H1 (cell line): ENCODE measurements around the gene PROSER3. TPM values are rescaled to one million over a fixed set of nuclear protein-coding genes. Genes with fewer than 3 reads are reported as not detected.
A peak's percentile ranks its signal among the peaks of the same experiment; 100 is the strongest.

Source experiments
- CTCF ChIA-PET: fragments of 300-600 bp; sonication (Branson Sonifier 250); formaldehyde crosslinking; loops from one replicate; lab custom pipeline; 2021; ENCODE audit not compliant: partially characterized antibody; lab: Charles Lee
- POLR2A ChIA-PET: fragments of 300-600 bp; sonication (Branson Sonifier 250); formaldehyde crosslinking; loops from one replicate; lab custom pipeline; 2021; ENCODE audit warnings: inconsistent platforms; ENCODE audit not compliant: partially characterized antibody; lab: Charles Lee
- DNase-seq, 2 experiments: peaks; one replicate each; pipeline versions ENCODE4 v3.0.0 to v3.0.0-alpha.2; 2010 to 2022; ENCODE audit warnings: low spot score in 2 of 2, low read depth in 1 of 2, mixed read lengths in 1 of 2
- FAIRE-seq: peaks from 2 replicates; lab custom pipeline; 2011; peaks lifted over from hg19 to GRCh38; lab: Jason Lieb, UNC
- H2AFZ ChIP-seq: 2 replicates; pipeline ENCODE4 v1.8.1; 2012; ENCODE audit warnings: low read length, inconsistent platforms
- H2AK5ac ChIP-seq: 2 replicates; pipeline ENCODE4 v1.6.1; 2013; ENCODE audit warnings: low read depth, low read length
- H2BK120ac ChIP-seq: replicated peaks from 2 replicates; pipeline ENCODE3; 2013; ENCODE audit warnings: low read depth, low read length, inconsistent platforms
- H2BK12ac ChIP-seq: 2 replicates; pipeline ENCODE4 v1.6.1; 2013; ENCODE audit warnings: low read depth, low read length
- H2BK15ac ChIP-seq: 2 replicates; pipeline ENCODE4 v1.6.1; 2013; ENCODE audit warnings: low read length
- H2BK20ac ChIP-seq: 2 replicates; pipeline ENCODE4 v1.6.1; 2013; ENCODE audit warnings: low read length
- H2BK5ac ChIP-seq: 2 replicates; pipeline ENCODE4 v1.6.1; 2013; ENCODE audit warnings: low read depth, low read length
- H3K14ac ChIP-seq: 2 replicates; pipeline ENCODE4 v1.6.1; 2013; ENCODE audit warnings: inconsistent platforms; ENCODE audit not compliant: insufficient read length
- H3K18ac ChIP-seq: 2 replicates; pipeline ENCODE4 v1.6.1; 2013; ENCODE audit warnings: low read length; ENCODE audit errors: extremely low read depth
- H3K23ac ChIP-seq: 2 replicates; pipeline ENCODE4 v1.6.1; 2013; ENCODE audit warnings: inconsistent platforms; ENCODE audit not compliant: insufficient read length
- H3K23me2 ChIP-seq: 2 replicates; pipeline ENCODE4 v1.6.1; 2013; ENCODE audit warnings: low read depth, low read length
- H3K27ac ChIP-seq: 2 replicates; pipeline ENCODE4 v1.6.1; 2011; ENCODE audit warnings: low read depth, low read length, inconsistent platforms
- H3K27me3 ChIP-seq, 4 experiments: replicated peaks in 1 of 4; 1 replicate in 1 of 4; 2 replicates in 3 of 4; pipeline versions ENCODE4 v1.6.1 to v1.8.1; 2011 to 2013; ENCODE audit warnings: low read length in 3 of 4, mild to moderate bottlenecking in 3 of 4, inconsistent platforms in 2 of 4, mixed read lengths in 2 of 4, moderate library complexity in 1 of 4; ENCODE audit not compliant: control insufficient read depth in 3 of 4, insufficient read depth in 3 of 4; ENCODE audit errors: extremely low read depth in 1 of 4
- H3K36me3 ChIP-seq, 4 experiments: 2 replicates each; pipeline versions ENCODE4 v1.6.1 to v1.8.1; 2011 to 2013; ENCODE audit warnings: mild to moderate bottlenecking in 4 of 4, low read length in 3 of 4, moderate library complexity in 2 of 4, control low read depth in 1 of 4, inconsistent platforms in 1 of 4; ENCODE audit not compliant: insufficient read depth in 4 of 4, control insufficient read depth in 2 of 4
- H3K4ac ChIP-seq: replicated peaks from 2 replicates; pipeline ENCODE3; 2013; ENCODE audit warnings: low read length, low read depth, mixed read lengths, inconsistent platforms; ENCODE audit not compliant: insufficient read length
- H3K4me1 ChIP-seq, 4 experiments: replicated peaks in 1 of 4; 1 replicate in 1 of 4; 2 replicates in 3 of 4; pipeline versions ENCODE4 v1.6.1 to v1.8.1; 2011 to 2013; ENCODE audit warnings: low read length in 3 of 4, inconsistent platforms in 2 of 4, mixed read lengths in 1 of 4; ENCODE audit not compliant: insufficient read depth in 4 of 4, control insufficient read depth in 3 of 4
- H3K4me2 ChIP-seq, 2 experiments: 2 replicates each; pipeline versions ENCODE4 v1.6.1 to v1.8.1; 2011 to 2013; ENCODE audit warnings: low read depth in 2 of 2, low read length in 2 of 2, control low read depth in 1 of 2, inconsistent platforms in 1 of 2, mild to moderate bottlenecking in 1 of 2; ENCODE audit not compliant: insufficient read depth in 1 of 2
- H3K4me3 ChIP-seq, 4 experiments: fragments of 200-600, 300-600 bp in 1 of 4; sonication (generic), shearing (Covaris generic), sonication (Bioruptor Twin) in 1 of 4; 2 replicates each; pipeline versions ENCODE4 v1.5.1 to v1.8.1; 2011 to 2016; ENCODE audit warnings: low read length in 4 of 4, low read depth in 3 of 4, control low read depth in 2 of 4, inconsistent platforms in 2 of 4, mild to moderate bottlenecking in 2 of 4, mixed read lengths in 1 of 4, moderate library complexity in 1 of 4; ENCODE audit not compliant: insufficient read depth in 2 of 4; ENCODE audit errors: extremely low read depth in 1 of 4
- H3K56ac ChIP-seq: replicated peaks from 2 replicates; pipeline ENCODE3; 2013; ENCODE audit warnings: low read depth, mild to moderate bottlenecking, mixed read lengths, low read length, inconsistent platforms; ENCODE audit not compliant: insufficient read length
- H3K79me1 ChIP-seq: 2 replicates; pipeline ENCODE4 v1.6.1; 2013; ENCODE audit warnings: low read depth, low read length, control low read depth
- H3K79me2 ChIP-seq, 2 experiments: 2 replicates each; pipeline versions ENCODE4 v1.6.1 to v1.8.1; 2012 to 2013; ENCODE audit warnings: low read length in 2 of 2, mild to moderate bottlenecking in 2 of 2, inconsistent platforms in 1 of 2; ENCODE audit not compliant: insufficient read depth in 2 of 2, control insufficient read depth in 1 of 2
- H3K9ac ChIP-seq, 4 experiments: replicated peaks in 1 of 4; 1 replicate in 1 of 4; 2 replicates in 3 of 4; pipeline versions ENCODE4 v1.6.1 to v1.8.1; 2011 to 2013; ENCODE audit warnings: low read depth in 3 of 4, low read length in 3 of 4, control low read depth in 2 of 4, mild to moderate bottlenecking in 2 of 4, moderate library complexity in 2 of 4, inconsistent platforms in 1 of 4; ENCODE audit errors: extremely low read depth in 1 of 4
- H3K9me3 ChIP-seq, 2 experiments: 2 replicates each; pipeline versions ENCODE4 v1.6.1 to v1.8.1; 2012 to 2013; ENCODE audit warnings: mild to moderate bottlenecking in 2 of 2, moderate library complexity in 2 of 2, control low read depth in 1 of 2, inconsistent platforms in 1 of 2, low read depth in 1 of 2, low read length in 1 of 2, mixed read lengths in 1 of 2; ENCODE audit not compliant: insufficient read depth in 2 of 2
- H4K20me1 ChIP-seq, 2 experiments: replicated peaks in 1 of 2; 2 replicates each; pipeline versions ENCODE3 to v1.8.1; 2011 to 2013; ENCODE audit warnings: inconsistent platforms in 2 of 2, low read length in 2 of 2, mild to moderate bottlenecking in 1 of 2; ENCODE audit not compliant: insufficient read depth in 2 of 2, control insufficient read depth in 1 of 2
- H4K5ac ChIP-seq: 2 replicates; pipeline ENCODE4 v1.6.1; 2013; ENCODE audit warnings: low read length, low read depth, mixed read lengths, inconsistent platforms; ENCODE audit not compliant: insufficient read length
- H4K8ac ChIP-seq: 2 replicates; pipeline ENCODE4 v1.8.0; 2013; ENCODE audit warnings: mild to moderate bottlenecking, moderate library complexity, low read length, inconsistent platforms; ENCODE audit not compliant: insufficient read depth; ENCODE audit errors: extremely low read depth
- H4K91ac ChIP-seq: replicated peaks from 2 replicates; pipeline ENCODE3; 2013; ENCODE audit warnings: low read length, mixed read lengths, inconsistent platforms; ENCODE audit not compliant: insufficient read length
- CTBP2 ChIP-seq: IDR thresholded peaks from 2 replicates; pipeline ENCODE4 v1.7.0; 2011; ENCODE audit warnings: borderline replicate concordance, mild to moderate bottlenecking, moderate library complexity, mixed read lengths, low read length; ENCODE audit not compliant: insufficient read depth, insufficient read length
- EGR1 ChIP-seq: IDR thresholded peaks from 2 replicates; pipeline ENCODE4 v1.6.1; 2011; ENCODE audit warnings: low read depth, low read length, borderline replicate concordance
- KDM1A ChIP-seq: fragments of 200-600, 300-600 bp; sonication (generic); IDR thresholded peaks from 2 replicates; pipeline ENCODE4 v1.7.1; 2016; ENCODE audit warnings: mild to moderate bottlenecking, low read length, borderline replicate concordance
- KDM5A ChIP-seq: fragments of 200-600 bp; IDR thresholded peaks from 2 replicates; pipeline ENCODE4 v1.7.1; 2012; ENCODE audit warnings: mild to moderate bottlenecking, low read length, inconsistent platforms, mixed read lengths
- PHF8 ChIP-seq: fragments of 200-600 bp; sonication (generic); conservative IDR thresholded peaks from 2 replicates; pipeline ENCODE4 v1.7.1; 2012; ENCODE audit warnings: low read depth, mild to moderate bottlenecking, inconsistent platforms, low read length, moderate library complexity
- POU5F1 ChIP-seq: IDR thresholded peaks from 2 replicates; pipeline ENCODE4 v1.6.1; 2011; ENCODE audit warnings: low read depth, mild to moderate bottlenecking, low read length, moderate library complexity
- RBBP5 ChIP-seq: IDR thresholded peaks from 2 replicates; pipeline ENCODE4 v1.7.1; 2012; ENCODE audit warnings: low read depth, mild to moderate bottlenecking, inconsistent platforms, low read length, moderate library complexity, borderline replicate concordance
- RFX5 ChIP-seq: IDR thresholded peaks from 2 replicates; pipeline ENCODE4 v1.6.1; 2011; ENCODE audit warnings: low read depth, low read length, improper control_type of control experiment, borderline replicate concordance
- SAP30 ChIP-seq: fragments of 300-600 bp; sonication (generic); IDR thresholded peaks from 2 replicates; pipeline ENCODE4 v1.7.1; 2012; ENCODE audit warnings: low read length, moderate library complexity, mild to moderate bottlenecking, inconsistent platforms; ENCODE audit not compliant: insufficient read depth, insufficient replicate concordance
- SRF ChIP-seq: IDR thresholded peaks from 2 replicates; pipeline ENCODE4 v1.6.1; 2011; ENCODE audit warnings: mild to moderate bottlenecking, low read depth, low read length, moderate library complexity
- YY1 ChIP-seq: IDR thresholded peaks from 2 replicates; pipeline ENCODE4 v1.6.1; 2011; ENCODE audit warnings: low read depth, mild to moderate bottlenecking, low read length
- WGBS, 2 experiments: shearing (Covaris generic) in 1 of 2; methylation state at CpG; one replicate each; pipeline versions ENCODE4 v1.1.6 to v1.1.7; 2013 to 2015; ENCODE audit warnings: low lambda C conversion rate in 2 of 2, mixed read lengths in 2 of 2, inconsistent platforms in 1 of 2, low coverage in 1 of 2, missing lambda C conversion rate in 1 of 2; ENCODE audit not compliant: insufficient replicate concordance in 2 of 2, insufficient coverage in 1 of 2, insufficient read length in 1 of 2; ENCODE audit errors: extremely low coverage in 1 of 2, missing lambda C conversion rate in 1 of 2; 5-methylcytosine and 5-hydroxymethylcytosine counted together
- polyA plus RNA-seq, 7 experiments: library from polyadenylated mRNA; depleted of rRNA in 3 of 7; stranded (reverse) in 5 of 7; unstranded in 2 of 7; fragments of >200 nt in 5 of 7; fragments of 200-250 nt in 2 of 7; gene quantifications; 1 replicate in 5 of 7; 2 replicates in 1 of 7; 4 replicates in 1 of 7; pipeline versions ENCODE4 v1.2.1 to v1.2.3, GENCODE V29; 2011 to 2013; ENCODE audit warnings: missing spikeins in 2 of 7, mixed read lengths in 2 of 7
- total RNA-seq: library from RNA; stranded (reverse); fragmentation: NEBNext Ultra II Directional; extraction: Animal tissue kit (Norgen Biotek cat#: 25700); gene quantifications from 2 replicates; pipeline ENCODE4 v1.2.1, GENCODE V29; 2021

PROSER3 gene
- total and polyA plus RNA-seq, 2 of the 8 experiments (the other 6 are each of a cell fraction or from before 2014, with no cell fraction given) = 17.8 to 28.9 TPM

- no peak overlapping the region for H2BK20ac ChIP-seq
- H3K23ac ChIP-seq = no peak overlapping the region
- no peak overlapping the region for H2AK5ac ChIP-seq
- H4K91ac ChIP-seq = no peak overlapping the region
- H2BK12ac ChIP-seq = no peak overlapping the region
- H3K9me3 ChIP-seq = no peaks in the 10 kb centered on the region
- peaks cover 0 to 17% (median 11%) of the 10 kb centered on the region in 4 experiments; a peak in 5 of 7 replicates for H3K27me3 ChIP-seq
- H4K20me1 ChIP-seq = peaks cover 0 to 4% of the 10 kb centered on the region in 2 experiments
- FAIRE-seq (no peak), DNase-seq (no peak)
- peaks cover 0 to 6% of the 10 kb centered on the region in 2 experiments; a peak in 2 of 4 replicates for H3K79me2 ChIP-seq
- no peak overlapping the region for H2BK15ac ChIP-seq
- H3K27ac ChIP-seq = no peak overlapping the region
- no peak overlapping the region for H3K14ac ChIP-seq
- no peak overlapping the region for H4K5ac ChIP-seq
- H3K9ac ChIP-seq = no peak overlapping the region
- peak overlapping the region in 1 of 2 experiments; percentile 98; a peak in 1 of 4 replicates for H3K4me2 ChIP-seq
- H2BK120ac ChIP-seq = no peak overlapping the region
- no peak overlapping the region for H3K4ac ChIP-seq
- H3K18ac ChIP-seq = no peak overlapping the region; the same call in 1 of the 2 replicates
- H3K4me1 ChIP-seq = peaks cover 0 to 18% (median 11%) of the 10 kb centered on the region in 4 experiments; a peak in 5 of 7 replicates
- no peak overlapping the region for H2BK5ac ChIP-seq
- no peak overlapping the region for H3K56ac ChIP-seq
- H4K8ac ChIP-seq = no peak overlapping the region
- 88% methylated on average over 11 of the region's 13 CpGs; no CpG with 5 or more reads in 1 of the 2 experiments for WGBS, 2 experiments
- CTCF ChIA-PET = interaction anchor here (0.6 to 1.3 kb wide), 2 partner anchors 14 to 245 kb away, joined by 3 to 4 read pairs; no protein-coding TSS in a partner anchor
- no peak overlapping the region for H3K4me3 ChIP-seq
- peaks cover 16% of the 10 kb centered on the region; the same call in 1 of the 2 replicates for H3K23me2 ChIP-seq
- POLR2A ChIA-PET = interaction anchor here (1.4 kb wide), 1 partner anchor 14 kb away, joined by 3 read pairs; no protein-coding TSS in a partner anchor
- H3K79me1 ChIP-seq = peaks cover 4% of the 10 kb centered on the region
- H2AFZ ChIP-seq = no peak overlapping the region
- no peaks in the 10 kb centered on the region for H3K36me3 ChIP-seq
- TF ChIP-seq KDM5A (no peak), PHF8 (no peak), CTBP2 (no peak), YY1 (no peak), POU5F1 (no peak), RFX5 (no peak), RBBP5 (no peak), EGR1 (no peak), SAP30 (no peak), KDM1A (no peak), SRF (no peak)
Observed at GRCh38 chr19:35754370-35755130, 3.4 kb upstream of the PROSER3 start.
